ENCODE results near the gene ARL13B. TPM values are rescaled to one million over a fixed set of nuclear protein-coding genes. Genes with fewer than 3 reads are reported as not detected.

Gene ARL13B
- total RNA-seq, 3 donors from 2014 or later: 7.4 to 12.6 (median 12.1) TPM

DNA sequence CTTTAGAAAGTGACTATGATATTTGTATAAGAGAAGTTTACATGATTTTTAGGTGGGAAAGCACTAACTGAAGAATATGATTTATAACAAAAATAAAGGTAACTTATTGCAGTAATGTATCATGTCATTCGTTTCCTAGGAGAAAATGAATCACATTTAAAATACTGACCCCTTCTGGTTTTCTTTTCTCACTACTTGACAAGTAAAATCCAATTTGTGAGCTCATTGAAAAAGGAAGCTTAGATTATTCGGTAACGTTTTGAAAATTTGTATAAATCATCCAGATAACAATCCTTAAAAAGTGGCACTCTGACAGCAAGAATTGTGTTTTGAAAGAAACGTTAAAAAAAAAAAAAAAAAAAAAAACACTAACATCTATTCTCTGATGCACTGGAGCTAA lies 121.9 kb downstream of the ARL13B start:
- Histone ChIP-seq H3K36me3 (no peaks in the 10 kb centered on the region), H3K4me3 (no peak overlapping the region), H3K4me1 (no peaks in the 10 kb centered on the region), H3K9me3 (no peaks in the 10 kb centered on the region), H3K27ac (no peak overlapping the region), H3K27me3 (no peaks in the 10 kb centered on the region)
- no peak for DNase-seq (ENCODE audit: low spot score in 2 of 2)
- intact Hi-C loops (cut with DNase I; ENCODE audit: low total_unique reads): no loop called here
- TF ChIP-seq POLR2A (IDR thresholded peaks at IDR 0.05): no peak
- no peak for TF ChIP-seq POLR2AphosphoS5 (IDR thresholded peaks at IDR 0.05)
- TF ChIP-seq, protein P1, sequence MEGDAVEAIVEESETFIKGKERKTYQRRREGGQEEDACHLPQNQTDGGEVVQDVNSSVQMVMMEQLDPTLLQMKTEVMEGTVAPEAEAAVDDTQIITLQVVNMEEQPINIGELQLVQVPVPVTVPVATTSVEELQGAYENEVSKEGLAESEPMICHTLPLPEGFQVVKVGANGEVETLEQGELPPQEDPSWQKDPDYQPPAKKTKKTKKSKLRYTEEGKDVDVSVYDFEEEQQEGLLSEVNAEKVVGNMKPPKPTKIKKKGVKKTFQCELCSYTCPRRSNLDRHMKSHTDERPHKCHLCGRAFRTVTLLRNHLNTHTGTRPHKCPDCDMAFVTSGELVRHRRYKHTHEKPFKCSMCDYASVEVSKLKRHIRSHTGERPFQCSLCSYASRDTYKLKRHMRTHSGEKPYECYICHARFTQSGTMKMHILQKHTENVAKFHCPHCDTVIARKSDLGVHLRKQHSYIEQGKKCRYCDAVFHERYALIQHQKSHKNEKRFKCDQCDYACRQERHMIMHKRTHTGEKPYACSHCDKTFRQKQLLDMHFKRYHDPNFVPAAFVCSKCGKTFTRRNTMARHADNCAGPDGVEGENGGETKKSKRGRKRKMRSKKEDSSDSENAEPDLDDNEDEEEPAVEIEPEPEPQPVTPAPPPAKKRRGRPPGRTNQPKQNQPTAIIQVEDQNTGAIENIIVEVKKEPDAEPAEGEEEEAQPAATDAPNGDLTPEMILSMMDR (IDR thresholded peaks at IDR 0.05): no peak

Other genes starting within 250 kb of the ARL13B start
- 10 to 100 TPM; 65.4 to 74.4 (median 65.7) TPM for gene PROS1, start 6.3 kb upstream of the ARL13B start, total RNA-seq
- gene STX19, start 48.4 kb downstream of the ARL13B start, total RNA-seq: 1 to 10 TPM in 2 of 3 donors, not detected in 1; 1.6 to 5.9 TPM
- gene DHFR2, start 82.8 kb downstream of the ARL13B start, total RNA-seq: 1 to 10 TPM; 3.8 to 8.5 (median 8.2) TPM
- gene NSUN3, start 82.9 kb downstream of the ARL13B start, total RNA-seq: 10 to 100 TPM in 2 of 3 donors, 1 to 10 TPM in 1; 7.4 to 21.4 (median 14.1) TPM